ENCODE measurements around the gene LY86. TPM values are rescaled to one million over a fixed set of nuclear protein-coding genes. Genes with fewer than 3 reads are reported as not detected.

LY86 gene
- polyA plus RNA-seq, 1 donor from 2014 or later, result not detected

DNA sequence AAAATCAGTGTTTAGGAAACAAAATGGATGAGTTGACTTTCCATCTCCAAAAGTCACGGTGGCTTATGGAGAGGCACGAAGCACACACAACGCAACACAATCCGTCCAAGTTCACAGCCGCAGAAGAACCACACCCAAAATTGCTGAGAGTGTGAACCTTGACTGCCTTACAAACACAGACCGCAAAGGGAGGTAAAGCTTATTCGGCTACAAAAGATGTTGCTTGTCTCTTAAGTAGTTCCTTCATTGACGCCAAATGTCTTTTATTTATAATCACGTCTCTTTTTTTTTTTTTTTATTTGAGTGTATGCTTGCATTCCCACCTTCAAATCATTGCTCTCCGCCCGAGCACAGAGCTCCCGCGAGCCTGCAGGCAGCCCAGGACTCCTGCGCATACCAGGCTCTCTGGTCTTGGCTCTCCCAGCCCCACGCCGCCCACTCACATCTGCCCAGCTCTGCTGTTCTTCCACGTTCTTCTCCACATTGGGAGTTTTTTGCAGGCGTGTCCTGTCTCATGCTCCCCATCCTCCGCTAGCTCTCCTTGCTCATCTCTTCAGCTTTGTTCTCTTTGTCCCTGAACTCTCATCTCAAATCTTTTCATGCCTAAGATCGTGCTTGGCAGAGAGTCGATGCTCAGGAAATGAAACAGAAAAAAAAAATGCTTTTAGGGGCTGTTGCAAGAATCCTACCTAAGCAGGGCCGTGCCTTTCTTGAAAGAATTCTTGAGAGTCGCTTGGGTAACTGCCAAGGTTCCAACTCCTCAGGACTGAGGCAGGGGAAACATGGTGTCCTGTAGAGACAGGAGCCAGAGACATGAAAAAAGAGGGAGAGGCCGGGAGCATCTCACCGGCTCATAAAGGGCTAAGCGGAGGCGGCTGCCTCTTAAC lies 25.8 kb downstream of the LY86 start:
- H3K9ac ChIP-seq (ENCODE audit: low read length), result no peak overlapping the region
- no peak overlapping the region for H3K4me3 ChIP-seq (ENCODE audit: low read length)
- H3K36me3 ChIP-seq (ENCODE audit: insufficient read depth, low read length), result no peaks in the 10 kb centered on the region
- H3K79me2 ChIP-seq (replicated peaks; ENCODE audit: insufficient read depth, low read length), result no peaks in the 10 kb centered on the region
- H3F3A ChIP-seq (ENCODE audit: insufficient read depth, low read length, poor library complexity, severe bottlenecking), result no peaks in the 10 kb centered on the region
- no peak overlapping the region for H2AFZ ChIP-seq (ENCODE audit: low read depth, low read length)
- no peaks in the 10 kb centered on the region for H4K20me1 ChIP-seq (ENCODE audit: insufficient read depth)
- H3K9me2 ChIP-seq (ENCODE audit: insufficient read depth, low read length), result no peaks in the 10 kb centered on the region
- H3K4me2 ChIP-seq (ENCODE audit: low read length), result no peak overlapping the region
- H3K27me3 ChIP-seq (ENCODE audit: insufficient read depth, low read depth, low read length), result no peaks in the 10 kb centered on the region
- H3K9me3 ChIP-seq (ENCODE audit: low read length), result no peaks in the 10 kb centered on the region
- TF ChIP-seq RAD21 (conservative IDR thresholded peaks at IDR 0.05) (no peak), TAF1 (IDR thresholded peaks at IDR 0.05; ENCODE audit: low read depth) (no peak), MXI1 (conservative IDR thresholded peaks at IDR 0.05; ENCODE audit: poor library complexity, severe bottlenecking) (no peak), SMC3 (conservative IDR thresholded peaks at IDR 0.05; ENCODE audit: poor library complexity) (no peak), EZH2 (IDR thresholded peaks at IDR 0.05; ENCODE audit: borderline replicate concordance, insufficient read depth, low read length, poor library complexity, severe bottlenecking) (no peak), EP300 (conservative IDR thresholded peaks at IDR 0.05; ENCODE audit: poor library complexity, severe bottlenecking) (no peak), POLR2AphosphoS5 (IDR thresholded peaks at IDR 0.05) (no peak)
- TF ChIP-seq, protein P1, sequence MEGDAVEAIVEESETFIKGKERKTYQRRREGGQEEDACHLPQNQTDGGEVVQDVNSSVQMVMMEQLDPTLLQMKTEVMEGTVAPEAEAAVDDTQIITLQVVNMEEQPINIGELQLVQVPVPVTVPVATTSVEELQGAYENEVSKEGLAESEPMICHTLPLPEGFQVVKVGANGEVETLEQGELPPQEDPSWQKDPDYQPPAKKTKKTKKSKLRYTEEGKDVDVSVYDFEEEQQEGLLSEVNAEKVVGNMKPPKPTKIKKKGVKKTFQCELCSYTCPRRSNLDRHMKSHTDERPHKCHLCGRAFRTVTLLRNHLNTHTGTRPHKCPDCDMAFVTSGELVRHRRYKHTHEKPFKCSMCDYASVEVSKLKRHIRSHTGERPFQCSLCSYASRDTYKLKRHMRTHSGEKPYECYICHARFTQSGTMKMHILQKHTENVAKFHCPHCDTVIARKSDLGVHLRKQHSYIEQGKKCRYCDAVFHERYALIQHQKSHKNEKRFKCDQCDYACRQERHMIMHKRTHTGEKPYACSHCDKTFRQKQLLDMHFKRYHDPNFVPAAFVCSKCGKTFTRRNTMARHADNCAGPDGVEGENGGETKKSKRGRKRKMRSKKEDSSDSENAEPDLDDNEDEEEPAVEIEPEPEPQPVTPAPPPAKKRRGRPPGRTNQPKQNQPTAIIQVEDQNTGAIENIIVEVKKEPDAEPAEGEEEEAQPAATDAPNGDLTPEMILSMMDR (IDR thresholded peaks at IDR 0.05; ENCODE audit: poor library complexity, severe bottlenecking), result no peak
- TF ChIP-seq, protein P2, sequence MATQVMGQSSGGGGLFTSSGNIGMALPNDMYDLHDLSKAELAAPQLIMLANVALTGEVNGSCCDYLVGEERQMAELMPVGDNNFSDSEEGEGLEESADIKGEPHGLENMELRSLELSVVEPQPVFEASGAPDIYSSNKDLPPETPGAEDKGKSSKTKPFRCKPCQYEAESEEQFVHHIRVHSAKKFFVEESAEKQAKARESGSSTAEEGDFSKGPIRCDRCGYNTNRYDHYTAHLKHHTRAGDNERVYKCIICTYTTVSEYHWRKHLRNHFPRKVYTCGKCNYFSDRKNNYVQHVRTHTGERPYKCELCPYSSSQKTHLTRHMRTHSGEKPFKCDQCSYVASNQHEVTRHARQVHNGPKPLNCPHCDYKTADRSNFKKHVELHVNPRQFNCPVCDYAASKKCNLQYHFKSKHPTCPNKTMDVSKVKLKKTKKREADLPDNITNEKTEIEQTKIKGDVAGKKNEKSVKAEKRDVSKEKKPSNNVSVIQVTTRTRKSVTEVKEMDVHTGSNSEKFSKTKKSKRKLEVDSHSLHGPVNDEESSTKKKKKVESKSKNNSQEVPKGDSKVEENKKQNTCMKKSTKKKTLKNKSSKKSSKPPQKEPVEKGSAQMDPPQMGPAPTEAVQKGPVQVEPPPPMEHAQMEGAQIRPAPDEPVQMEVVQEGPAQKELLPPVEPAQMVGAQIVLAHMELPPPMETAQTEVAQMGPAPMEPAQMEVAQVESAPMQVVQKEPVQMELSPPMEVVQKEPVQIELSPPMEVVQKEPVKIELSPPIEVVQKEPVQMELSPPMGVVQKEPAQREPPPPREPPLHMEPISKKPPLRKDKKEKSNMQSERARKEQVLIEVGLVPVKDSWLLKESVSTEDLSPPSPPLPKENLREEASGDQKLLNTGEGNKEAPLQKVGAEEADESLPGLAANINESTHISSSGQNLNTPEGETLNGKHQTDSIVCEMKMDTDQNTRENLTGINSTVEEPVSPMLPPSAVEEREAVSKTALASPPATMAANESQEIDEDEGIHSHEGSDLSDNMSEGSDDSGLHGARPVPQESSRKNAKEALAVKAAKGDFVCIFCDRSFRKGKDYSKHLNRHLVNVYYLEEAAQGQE (IDR thresholded peaks at IDR 0.05; ENCODE audit: borderline replicate concordance), result no peak
- H3K27ac ChIP-seq (ENCODE audit: low read length), result no peak overlapping the region

DNA sequence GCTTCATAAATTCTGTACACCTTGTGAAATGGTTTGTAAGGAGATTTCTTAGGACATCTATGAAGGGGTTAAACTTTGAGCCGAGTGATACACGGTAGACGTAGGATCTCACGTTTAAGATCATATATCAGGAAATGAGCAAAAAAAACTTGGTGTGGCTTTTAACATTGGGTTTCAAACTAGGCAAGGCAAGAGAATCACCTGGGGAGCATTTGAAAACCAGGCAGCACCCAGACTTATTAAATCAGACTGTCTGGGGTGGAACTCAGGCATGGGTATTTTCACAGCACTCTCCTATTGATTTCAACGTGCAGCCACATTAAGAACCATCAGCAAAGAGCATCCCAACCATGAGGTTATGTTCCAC lies 26.4 kb downstream of the LY86 start:
- no peaks in the 10 kb centered on the region for H4K20me1 ChIP-seq (ENCODE audit: insufficient read depth)
- no peak for TF ChIP-seq SMC3 (conservative IDR thresholded peaks at IDR 0.05; ENCODE audit: poor library complexity)
- no peak for TF ChIP-seq POLR2AphosphoS5 (IDR thresholded peaks at IDR 0.05)
- TF ChIP-seq EZH2 (IDR thresholded peaks at IDR 0.05; ENCODE audit: borderline replicate concordance, insufficient read depth, low read length, poor library complexity, severe bottlenecking), result no peak
- TF ChIP-seq, protein P2 (IDR thresholded peaks at IDR 0.05; ENCODE audit: borderline replicate concordance), result no peak
- TF ChIP-seq EP300 (conservative IDR thresholded peaks at IDR 0.05; ENCODE audit: poor library complexity, severe bottlenecking), result no peak
- no peaks in the 10 kb centered on the region for H3K9me3 ChIP-seq (ENCODE audit: low read length)
- no peak overlapping the region for H3K9ac ChIP-seq (ENCODE audit: low read length)
- H2AFZ ChIP-seq (ENCODE audit: low read depth, low read length), result no peak overlapping the region
- no peak overlapping the region for H3K27ac ChIP-seq (ENCODE audit: low read length)
- no peaks in the 10 kb centered on the region for H3K36me3 ChIP-seq (ENCODE audit: insufficient read depth, low read length)
- H3K79me2 ChIP-seq (replicated peaks; ENCODE audit: insufficient read depth, low read length), result no peaks in the 10 kb centered on the region
- H3F3A ChIP-seq (ENCODE audit: insufficient read depth, low read length, poor library complexity, severe bottlenecking), result no peaks in the 10 kb centered on the region
- no peaks in the 10 kb centered on the region for H3K27me3 ChIP-seq (ENCODE audit: insufficient read depth, low read depth, low read length)
- no peak overlapping the region for H3K4me3 ChIP-seq (ENCODE audit: low read length)
- H3K9me2 ChIP-seq (ENCODE audit: insufficient read depth, low read length), result no peaks in the 10 kb centered on the region
- no peak overlapping the region for H3K4me2 ChIP-seq (ENCODE audit: low read length)

Data from neural cell (in vitro differentiated cells).